ENCODE measurements around the gene TP53I13. TPM values are rescaled to one million over a fixed set of nuclear protein-coding genes. Genes with fewer than 3 reads are reported as not detected.
A peak's percentile ranks its signal among the peaks of the same experiment; 100 is the strongest.

TP53I13 gene
- total and polyA plus RNA-seq, 2 of the 13 experiments (the other 11 are each of a cell fraction or from before 2014, with no cell fraction given), result 16.9 to 25.7 TPM

DNA sequence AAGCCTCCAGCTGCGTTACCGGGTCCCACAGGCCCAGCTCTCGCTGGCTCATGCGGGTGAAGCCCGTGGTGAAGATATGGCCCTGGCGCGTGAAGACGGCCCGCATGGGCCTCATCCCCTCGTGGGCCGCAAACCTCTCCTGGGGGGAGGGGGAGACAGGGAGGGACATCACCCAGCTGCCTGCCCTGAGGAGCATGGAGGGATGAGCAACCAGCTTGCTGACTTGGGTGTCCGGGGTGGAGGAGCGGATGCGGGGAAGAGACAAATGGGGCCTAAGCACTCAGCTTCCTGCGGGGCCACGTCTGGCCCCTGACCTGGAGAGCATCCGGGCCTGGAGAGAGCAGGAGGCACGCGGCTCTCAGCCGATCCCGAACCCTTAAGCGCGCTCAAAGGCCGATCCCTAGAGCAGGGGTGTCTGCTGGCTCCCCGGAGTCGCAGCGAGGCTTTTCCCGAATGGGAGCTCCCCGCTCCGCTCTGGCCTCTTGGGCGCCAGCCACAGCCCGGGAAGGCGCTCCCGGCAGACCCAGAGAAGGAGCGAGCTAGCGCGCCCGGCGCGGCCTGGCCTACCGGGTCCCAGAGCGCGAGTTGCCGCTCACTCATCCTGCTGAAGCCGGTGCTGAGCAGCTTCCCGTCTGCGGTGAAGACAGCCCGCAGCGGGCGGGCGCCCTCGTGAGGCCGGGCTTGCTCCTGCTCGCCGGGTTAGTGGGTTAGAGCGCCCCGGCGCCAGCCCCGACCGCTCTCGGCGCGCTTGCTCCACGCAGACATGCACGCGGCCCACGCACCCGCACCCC, 49.2 kb downstream of the TP53I13 start (continued):
- TF ChIP-seq, protein P1, sequence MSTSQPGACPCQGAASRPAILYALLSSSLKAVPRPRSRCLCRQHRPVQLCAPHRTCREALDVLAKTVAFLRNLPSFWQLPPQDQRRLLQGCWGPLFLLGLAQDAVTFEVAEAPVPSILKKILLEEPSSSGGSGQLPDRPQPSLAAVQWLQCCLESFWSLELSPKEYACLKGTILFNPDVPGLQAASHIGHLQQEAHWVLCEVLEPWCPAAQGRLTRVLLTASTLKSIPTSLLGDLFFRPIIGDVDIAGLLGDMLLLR (CRISPR knock-in tag; IDR thresholded peaks at IDR 0.05), result no peak
- TF ChIP-seq ZNF382 (CRISPR knock-in tag; IDR thresholded peaks at IDR 0.05; ENCODE audit: borderline replicate concordance) (no peak), IKZF4 (CRISPR knock-in tag; IDR thresholded peaks at IDR 0.05; ENCODE audit: borderline replicate concordance, low read depth, not compliant biosample characterization) (no peak), MEIS2 (CRISPR knock-in tag; IDR thresholded peaks at IDR 0.05) (no peak), IRF2 (CRISPR knock-in tag; IDR thresholded peaks at IDR 0.05) (no peak; the same call in 1 of the 2 replicates), ZNF12 (CRISPR knock-in tag; IDR thresholded peaks at IDR 0.05) (no peak), ZNF124 (CRISPR knock-in tag; IDR thresholded peaks at IDR 0.05) (0 out of 2 replicates have a peak, but pooled peaks have one; percentile 50), ZNF225 (CRISPR knock-in tag; IDR thresholded peaks at IDR 0.05) (no peak), ATF5 (CRISPR knock-in tag; IDR thresholded peaks at IDR 0.05; ENCODE audit: low read depth) (no peak), ZBTB20 (CRISPR knock-in tag; IDR thresholded peaks at IDR 0.05; ENCODE audit: borderline replicate concordance, low read depth) (no peak), EZH2 (conservative IDR thresholded peaks at IDR 0.05; ENCODE audit: low read depth, low read length) (no peak), FOXJ3 (CRISPR knock-in tag; IDR thresholded peaks at IDR 0.05; ENCODE audit: borderline replicate concordance) (0 out of 2 replicates have a peak, but pooled peaks have one; percentile 21), PPARG (CRISPR knock-in tag; conservative IDR thresholded peaks at IDR 0.05) (no peak), ZNF775 (CRISPR knock-in tag; IDR thresholded peaks at IDR 0.05; ENCODE audit: borderline replicate concordance) (no peak), ZFP1 (CRISPR knock-in tag; IDR thresholded peaks at IDR 0.05) (no peak), FOSL1 (CRISPR knock-in tag; IDR thresholded peaks at IDR 0.05; ENCODE audit: borderline replicate concordance) (no peak), HHEX (CRISPR knock-in tag; IDR thresholded peaks at IDR 0.05) (no peak), SKIL (CRISPR knock-in tag; IDR thresholded peaks at IDR 0.05; ENCODE audit: borderline replicate concordance) (no peak), XRCC5 (optimal IDR thresholded peaks at IDR 0.05; ENCODE audit: low read length) (peak; percentile 80), ARID2 (CRISPR knock-in tag; IDR thresholded peaks at IDR 0.05; ENCODE audit: borderline replicate concordance) (no peak), ZFP90 (CRISPR knock-in tag; IDR thresholded peaks at IDR 0.05; ENCODE audit: borderline replicate concordance) (no peak), MXD3 (CRISPR knock-in tag; IDR thresholded peaks at IDR 0.05) (no peak), DNMT3B (CRISPR knock-in tag; conservative IDR thresholded peaks at IDR 0.05) (no peak), CENPT (CRISPR knock-in tag; IDR thresholded peaks at IDR 0.05; ENCODE audit: low read depth) (no peak), HOXD1 (CRISPR knock-in tag; IDR thresholded peaks at IDR 0.05) (no peak), ZFP82 (CRISPR knock-in tag; IDR thresholded peaks at IDR 0.05; ENCODE audit: borderline replicate concordance) (no peak), ZBTB1 (CRISPR knock-in tag; IDR thresholded peaks at IDR 0.05; ENCODE audit: borderline replicate concordance) (no peak)
- TF ChIP-seq, protein P2, sequence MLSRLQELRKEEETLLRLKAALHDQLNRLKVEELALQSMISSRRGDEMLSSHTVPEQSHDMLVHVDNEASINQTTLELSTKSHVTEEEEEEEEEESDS (CRISPR knock-in tag; IDR thresholded peaks at IDR 0.05; ENCODE audit: borderline replicate concordance), result no peak

All from HepG2 (cell line).